Astrocyte (in vitro differentiated cells and primary cell): ENCODE data around the gene PYGL.

Experiments used
- CTCF ChIP-seq: IDR thresholded peaks from 2 replicates; pipeline ENCODE4 v1.5.1; 2011; ENCODE audit warnings: low read depth, mild to moderate bottlenecking, inconsistent platforms, low read length, moderate library complexity; ENCODE audit not compliant: insufficient read depth
- EZH2 ChIP-seq: IDR thresholded peaks from 2 replicates; pipeline ENCODE4 v1.6.1; 2012; ENCODE audit warnings: mild to moderate bottlenecking, low read length, inconsistent platforms; ENCODE audit not compliant: insufficient read depth

GRCh38 chr14:50963919-50964318 lies 19.6 kb upstream of the PYGL start:
- TF ChIP-seq CTCF (no peak), EZH2 (no peak)
